ENCODE data around the gene EDDM13.

DNA sequence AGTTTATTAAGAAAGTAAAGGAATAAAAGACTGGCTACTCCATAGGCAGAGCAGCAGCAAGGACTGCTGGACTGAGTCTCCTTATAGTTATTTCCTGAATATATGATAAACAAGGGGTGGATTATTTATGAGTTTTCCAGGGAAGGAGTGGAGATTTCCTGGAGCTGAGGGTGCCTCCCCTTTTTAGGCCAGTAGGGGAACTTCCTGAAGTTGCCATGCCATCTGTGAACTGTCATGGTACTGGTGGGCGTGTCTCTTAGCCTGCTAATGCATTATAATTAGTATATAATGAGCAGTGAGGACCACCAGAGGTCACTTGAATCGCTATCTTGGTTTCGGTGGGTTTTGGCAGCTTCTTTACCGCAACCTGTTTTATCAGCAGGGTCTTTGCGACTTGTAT is 28.6 kb downstream of the EDDM13 start:
- no peak for TF ChIP-seq EP300 (IDR thresholded peaks at IDR 0.05; ENCODE audit: borderline replicate concordance in 1 of 2, low read depth in 2 of 2, low read length in 2 of 2)
- no peak for TF ChIP-seq POLR2A (IDR thresholded peaks at IDR 0.05; ENCODE audit: control extremely low read depth in 1 of 2, low read depth in 2 of 2, low read length in 2 of 2)
- no peak for TF ChIP-seq BCL11A (IDR thresholded peaks at IDR 0.05; ENCODE audit: low read depth in 2 of 2, low read length in 2 of 2)
- TF ChIP-seq SP2 (IDR thresholded peaks at IDR 0.05; ENCODE audit: low read length): no peak
- no peak for TF ChIP-seq MAX (IDR thresholded peaks at IDR 0.05)
